ENCODE data around the gene SLCO4A1.

The SLCO4A1 gene

GRCh38 chr20:62700261-62700930 lies 58.1 kb downstream of the SLCO4A1 start:
- TF ChIP-seq ZFX (IDR thresholded peaks at IDR 0.05; ENCODE audit: borderline replicate concordance): no peak
- TF ChIP-seq CTCF (IDR thresholded peaks at IDR 0.05): no peak
- no peak overlapping the region for H3K27ac ChIP-seq

GRCh38 chr20:62701161-62702012 lies 59.1 kb downstream of the SLCO4A1 start:
- no peak for TF ChIP-seq CTCF (IDR thresholded peaks at IDR 0.05)
- no peak for TF ChIP-seq ZFX (IDR thresholded peaks at IDR 0.05; ENCODE audit: borderline replicate concordance)
- no peak overlapping the region for H3K27ac ChIP-seq

- H3K27ac ChIP-seq: no peak overlapping the region
- TF ChIP-seq CTCF (IDR thresholded peaks at IDR 0.05) (no peak), ZFX (IDR thresholded peaks at IDR 0.05; ENCODE audit: borderline replicate concordance) (no peak)
These were observed 59.7 kb downstream of the SLCO4A1 start for GRCh38 chr20:62702013-62702300.

GRCh38 chr20:62702895-62703852 lies 60.9 kb downstream of the SLCO4A1 start:
- no peak overlapping the region for H3K27ac ChIP-seq
- TF ChIP-seq ZFX (IDR thresholded peaks at IDR 0.05; ENCODE audit: borderline replicate concordance) (no peak), CTCF (IDR thresholded peaks at IDR 0.05) (no peak)

- H3K27ac ChIP-seq: no peak overlapping the region
- TF ChIP-seq ZFX (IDR thresholded peaks at IDR 0.05; ENCODE audit: borderline replicate concordance) (no peak), CTCF (IDR thresholded peaks at IDR 0.05) (no peak)
These were observed 61.5 kb downstream of the SLCO4A1 start for GRCh38 chr20:62703853-62704228.

- H3K27ac ChIP-seq: no peak overlapping the region
- TF ChIP-seq ZFX (IDR thresholded peaks at IDR 0.05; ENCODE audit: borderline replicate concordance): no peak
These were observed 62.1 kb downstream of the SLCO4A1 start for GRCh38 chr20:62704341-62704948.

- TF ChIP-seq ZFX (IDR thresholded peaks at IDR 0.05; ENCODE audit: borderline replicate concordance): no peak
- TF ChIP-seq CTCF (IDR thresholded peaks at IDR 0.05): no peak
These were observed 63.3 kb downstream of the SLCO4A1 start for GRCh38 chr20:62705627-62706026.

More at GRCh38 chr20:62705627-62706026, 63.3 kb downstream of the SLCO4A1 start:
- H3K27ac ChIP-seq: no peak overlapping the region
